ENCODE data around the gene FKBP4. TPM values are rescaled to one million over a fixed set of nuclear protein-coding genes. Genes with fewer than 3 reads are reported as not detected.

The FKBP4 gene
- total and polyA plus RNA-seq, 2 of the 13 experiments (the other 11 are each of a cell fraction or from before 2014, with no cell fraction given): 25.7 to 66.1 TPM

DNA sequence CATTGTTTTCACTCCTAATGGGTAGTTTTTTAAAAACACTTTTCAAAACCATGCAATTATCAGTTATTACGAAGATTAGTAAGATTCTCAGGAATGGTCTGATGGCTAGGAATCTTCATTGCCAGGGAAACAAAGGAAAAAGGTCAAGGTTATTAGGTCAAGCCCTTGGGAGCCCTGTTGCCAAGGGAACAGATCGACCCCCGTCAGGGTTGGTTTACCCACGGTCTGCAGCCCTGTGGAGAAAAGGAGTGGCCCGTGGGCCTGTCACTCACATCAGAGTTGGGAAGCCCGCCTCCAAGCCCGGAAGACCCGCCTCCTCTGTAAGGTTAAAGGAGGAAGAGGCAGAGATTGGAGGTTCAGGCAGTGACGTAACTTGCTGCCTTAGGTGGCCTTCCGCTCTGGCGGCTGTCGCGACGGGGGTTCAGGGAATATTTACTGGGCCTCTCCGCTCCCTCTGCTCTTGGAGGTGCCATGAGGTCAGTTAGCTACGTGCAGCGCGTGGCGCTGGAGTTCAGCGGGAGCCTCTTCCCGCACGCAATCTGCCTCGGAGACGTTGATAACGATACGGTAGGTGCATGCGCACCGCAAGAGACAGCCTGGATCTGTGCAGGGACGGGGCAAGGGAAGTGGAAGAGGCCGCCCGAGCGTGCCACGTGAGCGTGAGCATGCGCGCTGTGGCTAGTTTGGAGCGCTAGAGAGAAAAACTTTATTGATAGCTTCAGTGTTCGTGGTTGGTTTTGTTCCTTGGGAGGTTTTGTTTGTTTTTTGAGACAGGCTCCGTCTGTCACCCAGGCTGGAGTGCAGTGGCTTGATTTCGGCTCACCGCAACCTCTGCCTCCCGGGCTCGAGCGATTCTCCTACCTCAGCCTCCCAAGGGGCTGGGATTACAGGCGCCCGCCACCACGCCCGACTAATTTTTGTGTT, 17.8 kb downstream of the FKBP4 start, which contains the start of gene ITFG2 (continued):
- TF ChIP-seq ATM (IDR thresholded peaks at IDR 0.05; ENCODE audit: borderline replicate concordance): no peak
- TF ChIP-seq, protein P1, sequence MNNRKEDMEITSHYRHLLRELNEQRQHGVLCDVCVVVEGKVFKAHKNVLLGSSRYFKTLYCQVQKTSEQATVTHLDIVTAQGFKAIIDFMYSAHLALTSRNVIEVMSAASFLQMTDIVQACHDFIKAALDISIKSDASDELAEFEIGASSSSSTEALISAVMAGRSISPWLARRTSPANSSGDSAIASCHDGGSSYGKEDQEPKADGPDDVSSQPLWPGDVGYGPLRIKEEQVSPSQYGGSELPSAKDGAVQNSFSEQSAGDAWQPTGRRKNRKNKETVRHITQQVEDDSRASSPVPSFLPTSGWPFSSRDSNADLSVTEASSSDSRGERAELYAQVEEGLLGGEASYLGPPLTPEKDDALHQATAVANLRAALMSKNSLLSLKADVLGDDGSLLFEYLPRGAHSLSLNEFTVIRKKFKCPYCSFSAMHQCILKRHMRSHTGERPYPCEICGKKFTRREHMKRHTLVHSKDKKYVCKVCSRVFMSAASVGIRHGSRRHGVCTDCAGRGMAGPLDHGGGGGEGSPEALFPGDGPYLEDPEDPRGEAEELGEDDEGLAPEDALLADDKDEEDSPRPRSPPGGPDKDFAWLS (CRISPR knock-in tag; IDR thresholded peaks at IDR 0.05; ENCODE audit: borderline replicate concordance): no peak; the same call in 1 of the 2 replicates
- no peak for TF ChIP-seq TBP (CRISPR knock-in tag; IDR thresholded peaks at IDR 0.05)
- peak; percentile 88 for TF ChIP-seq PITX1 (CRISPR knock-in tag; IDR thresholded peaks at IDR 0.05)
- peak; percentile 87; the same call in 1 of the 2 replicates for TF ChIP-seq ZNF251 (CRISPR knock-in tag; IDR thresholded peaks at IDR 0.05)
- TF ChIP-seq HNRNPUL1 (IDR thresholded peaks at IDR 0.05; ENCODE audit: low read depth, low read length): no peak
- TF ChIP-seq ATAD3A (CRISPR knock-in tag; IDR thresholded peaks at IDR 0.05): 0 out of 2 replicates have a peak, but pooled peaks have one; percentile 37
- peak; percentile 64 for TF ChIP-seq DRAP1 (CRISPR knock-in tag; IDR thresholded peaks at IDR 0.05)
- TF ChIP-seq PRMT3 (CRISPR knock-in tag; IDR thresholded peaks at IDR 0.05; ENCODE audit: borderline replicate concordance, low read depth): 0 out of 2 replicates have a peak, but pooled peaks have one; percentile 68
- TF ChIP-seq KDM3A (CRISPR knock-in tag; IDR thresholded peaks at IDR 0.05; ENCODE audit: low read depth): peak; percentile 88; the same call in 1 of the 2 replicates
- TF ChIP-seq ATF7 (IDR thresholded peaks at IDR 0.05): peak; percentile 83
- peak; percentile 93 for TF ChIP-seq ATF7 (CRISPR knock-in tag; IDR thresholded peaks at IDR 0.05)
- no peak for TF ChIP-seq TEAD2 (CRISPR knock-in tag; IDR thresholded peaks at IDR 0.05)
- peak; percentile 98 for TF ChIP-seq BHLHE40 (IDR thresholded peaks at IDR 0.05; ENCODE audit: low read length)
- TF ChIP-seq, protein P2, sequence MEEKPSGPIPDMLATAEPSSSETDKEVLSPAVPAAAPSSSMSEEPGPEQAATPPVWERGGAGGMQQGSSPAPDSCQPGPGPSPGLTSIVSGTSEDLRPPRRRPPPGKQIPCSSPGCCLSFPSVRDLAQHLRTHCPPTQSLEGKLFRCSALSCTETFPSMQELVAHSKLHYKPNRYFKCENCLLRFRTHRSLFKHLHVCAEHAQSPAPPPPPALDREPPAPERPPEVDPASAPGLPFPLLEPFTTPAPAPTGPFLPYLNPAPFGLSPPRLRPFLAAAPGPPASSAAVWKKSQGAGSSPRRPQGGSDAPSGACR (CRISPR knock-in tag; IDR thresholded peaks at IDR 0.05): peak; percentile 77
- TF ChIP-seq ONECUT2 (CRISPR knock-in tag; IDR thresholded peaks at IDR 0.05): no peak
- 0 out of 2 replicates have a peak, but pooled peaks have one; percentile 58 for TF ChIP-seq ZNF383 (CRISPR knock-in tag; IDR thresholded peaks at IDR 0.05; ENCODE audit: borderline replicate concordance)
- TF ChIP-seq TCF7L2 (IDR thresholded peaks at IDR 0.05; ENCODE audit: low read depth, low read length): no peak
- peak; percentile 88; the same call in 1 of the 2 replicates for TF ChIP-seq ZNF558 (CRISPR knock-in tag; IDR thresholded peaks at IDR 0.05; ENCODE audit: borderline replicate concordance)
- no peak for TF ChIP-seq ARNT (IDR thresholded peaks at IDR 0.05)
- TF ChIP-seq, protein P3, sequence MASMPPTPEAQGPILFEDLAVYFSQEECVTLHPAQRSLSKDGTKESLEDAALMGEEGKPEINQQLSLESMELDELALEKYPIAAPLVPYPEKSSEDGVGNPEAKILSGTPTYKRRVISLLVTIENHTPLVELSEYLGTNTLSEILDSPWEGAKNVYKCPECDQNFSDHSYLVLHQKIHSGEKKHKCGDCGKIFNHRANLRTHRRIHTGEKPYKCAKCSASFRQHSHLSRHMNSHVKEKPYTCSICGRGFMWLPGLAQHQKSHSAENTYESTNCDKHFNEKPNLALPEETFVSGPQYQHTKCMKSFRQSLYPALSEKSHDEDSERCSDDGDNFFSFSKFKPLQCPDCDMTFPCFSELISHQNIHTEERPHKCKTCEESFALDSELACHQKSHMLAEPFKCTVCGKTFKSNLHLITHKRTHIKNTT (CRISPR knock-in tag; IDR thresholded peaks at IDR 0.05): no peak
- TF ChIP-seq REXO4 (CRISPR knock-in tag; IDR thresholded peaks at IDR 0.05; ENCODE audit: borderline replicate concordance): no peak

All from HepG2 (cell line).